AG09309 (cell line): Measurements from ENCODE around the gene PTPRF.

Experiments used
- DNase-seq: peaks from one replicate; pipeline ENCODE4 v3.0.0-alpha.2; 2010; ENCODE audit warnings: low read depth
- H3K4me3 ChIP-seq: 2 replicates; pipeline ENCODE4 v1.5.1; 2011; ENCODE audit warnings: mild to moderate bottlenecking, low read depth, low read length, moderate library complexity; ENCODE audit not compliant: control insufficient read depth
- CTCF ChIP-seq: IDR thresholded peaks from 2 replicates; pipeline ENCODE4 v1.5.1; 2011; ENCODE audit warnings: mild to moderate bottlenecking, low read depth, low read length, inconsistent platforms; ENCODE audit not compliant: insufficient read depth, control insufficient read depth; ENCODE audit errors: missing control alignments

PTPRF gene

GRCh38 chr1:43576521-43576920, 45.8 kb downstream of the PTPRF start:
- DNase-seq: no peak
- no peak overlapping the region for H3K4me3 ChIP-seq
- TF ChIP-seq CTCF: no peak

GRCh38 chr1:43577655-43578542, 47.2 kb downstream of the PTPRF start:
- H3K4me3 ChIP-seq: no peak overlapping the region
- TF ChIP-seq CTCF: no peak
- DNase-seq: no peak

GRCh38 chr1:43580039-43580438, 49.4 kb downstream of the PTPRF start:
- DNase-seq: no peak
- no peak for TF ChIP-seq CTCF

GRCh38 chr1:43582162-43582566, 51.5 kb downstream of the PTPRF start:
- DNase-seq: peak; percentile 80
- H3K4me3 ChIP-seq: no peak overlapping the region
- TF ChIP-seq CTCF: peak; percentile 9

More at GRCh38 chr1:43580039-43580438, 49.4 kb downstream of the PTPRF start:
- no peak overlapping the region for H3K4me3 ChIP-seq

- no peak for TF ChIP-seq CTCF
- H3K4me3 ChIP-seq: no peak overlapping the region
- no peak for DNase-seq
Measured at GRCh38 chr1:43583058-43583457, 52.4 kb downstream of the PTPRF start.

GRCh38 chr1:43584204-43584603, 53.5 kb downstream of the PTPRF start:
- DNase-seq: no peak
- TF ChIP-seq CTCF: no peak
- H3K4me3 ChIP-seq: no peak overlapping the region
